Transverse colon (tissue), 4 donors: ENCODE data around the gene ZP3.
"Not testable (repeated sequence)": the region's sequence is repeated elsewhere in the genome, so short reads cannot be mapped to it uniquely, and the experiment has no call there.

Experiments
- CTCF ChIP-seq, 5 experiments: fragments of 200-600 bp in 3 of 5; fragments of 450-650 bp in 2 of 5; sonication (generic) in 3 of 5; IDR thresholded peaks; 1 replicate in 2 of 5; 2 replicates in 3 of 5; pipeline ENCODE4 v1.5.1; 2016 to 2017; ENCODE audit warnings: antibody characterized with exemption in 5 of 5, inconsistent platforms in 3 of 5, mild to moderate bottlenecking in 2 of 5, moderate library complexity in 1 of 5
- POLR2A ChIP-seq: fragments of 450-650 bp; IDR thresholded peaks from one replicate; pipeline ENCODE4 v1.6.1; 2016; ENCODE audit warnings: antibody characterized with exemption, mild to moderate bottlenecking, moderate library complexity
- POLR2AphosphoS5 ChIP-seq, 3 donors: sonication (generic); formaldehyde crosslinking; IDR thresholded peaks; one replicate each; pipeline ENCODE4 v1.6.1; 2016; ENCODE audit warnings: antibody characterized with exemption in 3 of 3

GRCh38 chr7:76480403-76481253 is 55.9 kb downstream of the ZP3 start:
- not testable (repeated sequence) for TF ChIP-seq CTCF (IDR thresholded peaks at IDR 0.05); POLR2A; POLR2AphosphoS5 (IDR thresholded peaks at IDR 0.05)
